Kidney epithelial cell (primary cell): ENCODE data around the gene TSKS. TPM values are rescaled to one million over a fixed set of nuclear protein-coding genes. Genes with fewer than 3 reads are reported as not detected.
A peak's percentile ranks its signal among the peaks of the same experiment; 100 is the strongest.

ENCODE experiments used
- DNase-seq: peaks from one replicate; pipeline ENCODE4 v3.0.0-alpha.2; 2010; ENCODE audit warnings: low read depth
- H3K27me3 ChIP-seq: 2 replicates; pipeline ENCODE4 v1.6.0; 2011; ENCODE audit warnings: low read length; ENCODE audit not compliant: control insufficient read depth, insufficient read depth
- H3K36me3 ChIP-seq: 2 replicates; pipeline ENCODE4 v1.5.1; 2011; ENCODE audit warnings: low read length; ENCODE audit not compliant: control insufficient read depth, insufficient read depth
- H3K4me3 ChIP-seq: 2 replicates; pipeline ENCODE4 v1.5.1; 2011; ENCODE audit warnings: low read depth, mild to moderate bottlenecking, control low read depth, low read length
- total RNA-seq: library from RNA; depleted of rRNA; stranded (reverse); fragments of >200 nt; gene quantifications from 2 replicates; pipeline ENCODE4 v1.2.3, GENCODE V29; 2015
- TF ChIP-seq, protein P1 (sequence below): IDR thresholded peaks from 2 replicates; pipeline ENCODE4 v1.5.1; 2011; ENCODE audit warnings: mild to moderate bottlenecking, moderate library complexity, low read length, control low read depth, inconsistent platforms; ENCODE audit not compliant: insufficient read depth, poor library complexity, severe bottlenecking

The TSKS gene
- total RNA-seq, 1 donor from 2014 or later, result not detected

- no peaks in the 10 kb centered on the region for H3K27me3 ChIP-seq
- no peak overlapping the region for H3K4me3 ChIP-seq
- DNase-seq, result no peak
- H3K36me3 ChIP-seq, result no peaks in the 10 kb centered on the region
- TF ChIP-seq, protein P1, sequence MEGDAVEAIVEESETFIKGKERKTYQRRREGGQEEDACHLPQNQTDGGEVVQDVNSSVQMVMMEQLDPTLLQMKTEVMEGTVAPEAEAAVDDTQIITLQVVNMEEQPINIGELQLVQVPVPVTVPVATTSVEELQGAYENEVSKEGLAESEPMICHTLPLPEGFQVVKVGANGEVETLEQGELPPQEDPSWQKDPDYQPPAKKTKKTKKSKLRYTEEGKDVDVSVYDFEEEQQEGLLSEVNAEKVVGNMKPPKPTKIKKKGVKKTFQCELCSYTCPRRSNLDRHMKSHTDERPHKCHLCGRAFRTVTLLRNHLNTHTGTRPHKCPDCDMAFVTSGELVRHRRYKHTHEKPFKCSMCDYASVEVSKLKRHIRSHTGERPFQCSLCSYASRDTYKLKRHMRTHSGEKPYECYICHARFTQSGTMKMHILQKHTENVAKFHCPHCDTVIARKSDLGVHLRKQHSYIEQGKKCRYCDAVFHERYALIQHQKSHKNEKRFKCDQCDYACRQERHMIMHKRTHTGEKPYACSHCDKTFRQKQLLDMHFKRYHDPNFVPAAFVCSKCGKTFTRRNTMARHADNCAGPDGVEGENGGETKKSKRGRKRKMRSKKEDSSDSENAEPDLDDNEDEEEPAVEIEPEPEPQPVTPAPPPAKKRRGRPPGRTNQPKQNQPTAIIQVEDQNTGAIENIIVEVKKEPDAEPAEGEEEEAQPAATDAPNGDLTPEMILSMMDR, result no peak
These were observed 44.1 kb downstream of the TSKS start for GRCh38 chr19:49718991-49719390.

GRCh38 chr19:49718511-49718910 lies 44.6 kb downstream of the TSKS start:
- Histone ChIP-seq H3K27me3 (no peaks in the 10 kb centered on the region), H3K36me3 (no peaks in the 10 kb centered on the region), H3K4me3 (no peak overlapping the region)
- no peak for DNase-seq
- TF ChIP-seq, protein P1, result no peak

DNA sequence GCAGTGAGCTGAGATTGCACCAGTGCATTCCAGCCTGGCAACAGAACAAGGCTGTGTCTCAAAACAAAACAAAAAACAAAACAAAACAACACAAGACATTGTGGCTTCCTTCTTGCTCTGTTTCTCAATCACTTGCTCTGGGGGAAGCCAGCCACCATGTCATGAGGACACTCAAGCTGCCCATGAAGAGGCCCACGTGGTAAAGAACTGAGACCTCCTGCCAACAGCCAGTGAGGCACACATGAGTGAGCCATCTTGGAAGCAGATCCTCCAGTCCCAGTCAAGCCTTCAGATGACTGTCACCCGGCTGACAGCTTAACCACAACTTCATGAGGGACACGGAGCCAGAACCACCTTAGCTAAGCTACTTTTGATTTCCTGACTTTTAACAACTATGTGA lies 47.0 kb downstream of the TSKS start:
- no peaks in the 10 kb centered on the region for H3K27me3 ChIP-seq
- TF ChIP-seq, protein P1, result no peak
- no peak for DNase-seq
- no peaks in the 10 kb centered on the region for H3K36me3 ChIP-seq
- H3K4me3 ChIP-seq, result no peak overlapping the region

DNA sequence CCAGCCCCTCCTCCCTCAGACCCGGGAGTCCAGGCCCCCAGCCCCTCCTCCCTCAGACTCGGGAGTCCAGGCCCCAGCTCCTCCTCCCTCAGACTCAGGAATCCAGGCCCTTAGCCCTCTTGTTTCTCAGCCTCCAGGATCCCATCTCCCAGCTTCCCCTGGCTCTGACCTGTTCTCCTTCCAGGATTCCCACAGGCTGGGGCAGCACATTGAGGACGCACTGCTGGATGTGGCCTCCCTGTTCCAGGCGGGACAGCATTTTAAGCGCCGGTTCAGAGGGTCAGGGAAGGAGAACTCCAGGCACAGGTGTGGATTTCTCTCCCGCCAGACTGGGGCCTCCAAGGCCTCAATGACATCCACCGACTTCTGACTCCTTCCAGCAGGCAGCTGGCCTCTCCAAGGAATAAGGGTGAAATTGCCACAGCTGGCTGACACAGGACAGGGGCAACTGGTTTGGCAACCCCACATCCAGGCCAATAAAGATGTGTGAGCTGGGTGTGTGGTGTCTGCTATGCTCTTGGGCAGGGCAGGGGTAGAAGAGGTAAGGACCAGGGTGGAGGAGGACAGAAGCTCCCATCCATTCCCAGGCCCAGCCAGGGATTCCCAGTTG lies 49.8 kb downstream of the TSKS start:
- H3K36me3 ChIP-seq, result no peaks in the 10 kb centered on the region
- no peak for DNase-seq
- H3K4me3 ChIP-seq, result no peak overlapping the region
- TF ChIP-seq, protein P1, result no peak
- no peaks in the 10 kb centered on the region for H3K27me3 ChIP-seq

- no peak for DNase-seq
- Histone ChIP-seq H3K27me3 (no peaks in the 10 kb centered on the region), H3K4me3 (no peak overlapping the region), H3K36me3 (no peaks in the 10 kb centered on the region)
- TF ChIP-seq, protein P1, result no peak
These were observed 50.7 kb downstream of the TSKS start for GRCh38 chr19:49712397-49712859.

DNA sequence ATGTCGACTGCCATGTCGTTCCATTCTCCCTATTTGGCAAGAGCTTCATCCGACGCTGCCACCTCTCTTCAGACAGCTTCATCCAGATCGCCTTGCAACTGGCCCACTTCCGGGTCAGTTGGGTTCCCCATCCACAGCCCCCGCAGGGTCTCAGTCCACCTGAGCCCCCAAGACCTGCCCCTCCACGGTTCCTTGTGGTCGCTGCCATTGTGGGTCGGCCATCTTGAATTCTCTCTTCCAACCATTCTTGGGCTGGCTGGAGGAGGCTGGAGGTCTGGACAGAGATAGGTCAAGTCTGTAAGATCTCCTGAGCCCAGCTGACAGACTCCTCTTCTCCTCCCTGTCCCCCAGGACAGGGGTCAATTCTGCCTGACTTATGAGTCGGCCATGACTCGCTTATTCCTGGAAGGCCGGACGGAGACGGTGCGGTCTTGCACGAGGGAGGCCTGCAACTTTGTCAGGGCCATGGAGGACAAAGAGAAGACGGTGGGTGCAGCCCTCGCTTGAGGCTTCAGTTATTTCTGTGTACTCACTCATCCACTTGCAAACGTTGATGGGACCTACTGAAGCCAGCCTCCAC lies 52.6 kb downstream of the TSKS start:
- H3K36me3 ChIP-seq, result no peaks in the 10 kb centered on the region
- H3K4me3 ChIP-seq, result no peak overlapping the region
- no peaks in the 10 kb centered on the region for H3K27me3 ChIP-seq
- peak; percentile 28 for DNase-seq
- TF ChIP-seq, protein P1, result no peak
